Measurements from ENCODE around the gene HACE1. TPM values are rescaled to one million over a fixed set of nuclear protein-coding genes. Genes with fewer than 3 reads are reported as not detected.
A peak's percentile ranks its signal among the peaks of the same experiment; 100 is the strongest.

HACE1 gene
- total RNA-seq, 2 experiments from 2014 or later, result 12.1 to 15.7 TPM

- DNase-seq, result no peak
- no peaks in the 10 kb centered on the region for H3K36me3 Mint-ChIP-seq (ENCODE audit: low read depth)
- no peaks in the 10 kb centered on the region for H3K27me3 Mint-ChIP-seq
- H3K27ac Mint-ChIP-seq, result no peak overlapping the region
- peaks cover 38% of the 10 kb centered on the region for H3K4me1 Mint-ChIP-seq
- intact Hi-C loops (cut with DNase I, micrococcal nuclease), result no loop called here
- CTCF ChIA-PET, result interaction anchor here (1.0 to 1.2 kb wide), 2 partner anchors 9 kb away, joined by 3 read pairs; no protein-coding TSS in a partner anchor
- no peak for ATAC-seq
- H3K4me3 Mint-ChIP-seq, result no peak overlapping the region
- H3K9me3 Mint-ChIP-seq (ENCODE audit: low read depth), result peaks cover 2% of the 10 kb centered on the region
- POLR2A ChIA-PET, result no interaction called here
Observed at GRCh38 chr6:104702126-104702841, 157.4 kb downstream of the HACE1 start.

- intact Hi-C loops (cut with DNase I, micrococcal nuclease), result no loop called here
- POLR2A ChIA-PET, result no interaction called here
- no peaks in the 10 kb centered on the region for H3K27me3 Mint-ChIP-seq
Observed at GRCh38 chr6:104700371-104701185, 159.1 kb downstream of the HACE1 start.

GRCh38 chr6:104699593-104700329 is 160.0 kb downstream of the HACE1 start:
- no peak for ATAC-seq
- intact Hi-C loops (cut with DNase I, micrococcal nuclease), result no loop called here
- no peak overlapping the region for H3K4me3 Mint-ChIP-seq

More at GRCh38 chr6:104700371-104701185, 159.1 kb downstream of the HACE1 start:
- no peak overlapping the region for H3K27ac Mint-ChIP-seq
- no peak for ATAC-seq
- CTCF ChIA-PET, result interaction anchor here (0.6 kb wide), 1 partner anchor 1124 kb away, joined by 5 read pairs; no protein-coding TSS in a partner anchor
- DNase-seq, result no peak
- H3K4me1 Mint-ChIP-seq, result peaks cover 31% of the 10 kb centered on the region
- H3K9me3 Mint-ChIP-seq (ENCODE audit: low read depth), result no peaks in the 10 kb centered on the region
- H3K36me3 Mint-ChIP-seq (ENCODE audit: low read depth), result no peaks in the 10 kb centered on the region
- no peak overlapping the region for H3K4me3 Mint-ChIP-seq

GRCh38 chr6:104698979-104699378 is 160.7 kb downstream of the HACE1 start:
- Mint-ChIP-seq H3K27me3 (no peaks in the 10 kb centered on the region), H3K4me1 (peaks cover 19% of the 10 kb centered on the region), H3K36me3 (ENCODE audit: low read depth) (no peaks in the 10 kb centered on the region), H3K27ac (no peak overlapping the region), H3K4me3 (no peak overlapping the region), H3K9me3 (ENCODE audit: low read depth) (no peaks in the 10 kb centered on the region)
- POLR2A ChIA-PET, result no interaction called here
- intact Hi-C loops (cut with DNase I, micrococcal nuclease), result no loop called here
- ATAC-seq, result no peak
- CTCF ChIA-PET, result interaction anchor here (1.0 kb wide), 1 partner anchor 16 kb away, joined by 3 read pairs; no protein-coding TSS in a partner anchor
- no peak for DNase-seq

More at GRCh38 chr6:104699593-104700329, 160.0 kb downstream of the HACE1 start:
- H3K9me3 Mint-ChIP-seq (ENCODE audit: low read depth), result no peaks in the 10 kb centered on the region
- no peak for DNase-seq
- H3K4me1 Mint-ChIP-seq, result peaks cover 25% of the 10 kb centered on the region
- ChIA-PET POLR2A (no interaction called here), CTCF (interaction anchor here (0.6 kb wide), 1 partner anchor 1124 kb away, joined by 5 read pairs; no protein-coding TSS in a partner anchor)
- no peak overlapping the region for H3K27ac Mint-ChIP-seq
- no peaks in the 10 kb centered on the region for H3K36me3 Mint-ChIP-seq (ENCODE audit: low read depth)
- H3K27me3 Mint-ChIP-seq, result no peaks in the 10 kb centered on the region

GRCh38 chr6:104692008-104692407 is 167.7 kb downstream of the HACE1 start:
- H3K27ac Mint-ChIP-seq, result no peak overlapping the region
- no peak overlapping the region for H3K4me3 Mint-ChIP-seq
- ATAC-seq (no peak), DNase-seq (no peak)
- H3K4me1 Mint-ChIP-seq, result peaks cover 32% of the 10 kb centered on the region
- CTCF ChIA-PET, result interaction anchor here (1.0 to 1.6 kb wide), 4 partner anchors 10 to 557 kb away, joined by 3 to 5 read pairs (median 4); no protein-coding TSS in a partner anchor
- POLR2A ChIA-PET, result no interaction called here
- H3K27me3 Mint-ChIP-seq, result no peaks in the 10 kb centered on the region
- H3K9me3 Mint-ChIP-seq (ENCODE audit: low read depth), result no peaks in the 10 kb centered on the region
- intact Hi-C loops (cut with DNase I, micrococcal nuclease), result no loop called here
- H3K36me3 Mint-ChIP-seq (ENCODE audit: low read depth), result no peaks in the 10 kb centered on the region

GRCh38 chr6:104689551-104690205 is 170.0 kb downstream of the HACE1 start:
- DNase-seq (no peak), ATAC-seq (no peak)
- CTCF ChIA-PET, result no interaction called here
- intact Hi-C loops (cut with DNase I, micrococcal nuclease), result loop anchor here in 1 of 2 experiments (10.0 kb wide), 1 partner anchor 255 kb away; no protein-coding TSS in a partner anchor
- Mint-ChIP-seq H3K27me3 (no peaks in the 10 kb centered on the region), H3K9me3 (ENCODE audit: low read depth) (no peaks in the 10 kb centered on the region), H3K4me3 (no peak overlapping the region), H3K36me3 (ENCODE audit: low read depth) (no peaks in the 10 kb centered on the region), H3K4me1 (peaks cover 27% of the 10 kb centered on the region), H3K27ac (no peak overlapping the region)
- POLR2A ChIA-PET, result no interaction called here

- Mint-ChIP-seq H3K27ac (peak overlapping the region; percentile 4), H3K27me3 (no peaks in the 10 kb centered on the region), H3K4me3 (no peak overlapping the region), H3K4me1 (peaks cover 29% of the 10 kb centered on the region), H3K36me3 (ENCODE audit: low read depth) (no peaks in the 10 kb centered on the region), H3K9me3 (ENCODE audit: low read depth) (no peaks in the 10 kb centered on the region)
- POLR2A ChIA-PET, result no interaction called here
- CTCF ChIA-PET, result no interaction called here
- ATAC-seq (peak; percentile 80), DNase-seq (no peak)
- intact Hi-C loops (cut with DNase I, micrococcal nuclease), result loop anchor here in 1 of 2 experiments (10.0 kb wide), 1 partner anchor 256 kb away; no protein-coding TSS in a partner anchor
Observed at GRCh38 chr6:104688283-104688969, 171.3 kb downstream of the HACE1 start.

- intact Hi-C loops (cut with DNase I, micrococcal nuclease), result loop anchor here in 1 of 2 experiments (10.0 kb wide), 1 partner anchor 258 kb away; no protein-coding TSS in a partner anchor
- POLR2A ChIA-PET, result no interaction called here
Observed at GRCh38 chr6:104686550-104687175, 173.1 kb downstream of the HACE1 start.

GRCh38 chr6:104685871-104686549 is 173.7 kb downstream of the HACE1 start:
- Mint-ChIP-seq H3K36me3 (ENCODE audit: low read depth) (no peaks in the 10 kb centered on the region), H3K4me1 (peaks cover 27% of the 10 kb centered on the region), H3K27ac (no peak overlapping the region), H3K4me3 (no peak overlapping the region), H3K27me3 (no peaks in the 10 kb centered on the region), H3K9me3 (ENCODE audit: low read depth) (no peaks in the 10 kb centered on the region)
- ATAC-seq, result no peak
- POLR2A ChIA-PET, result no interaction called here
- CTCF ChIA-PET, result interaction anchor here (0.5 to 6.7 kb wide), 2 partner anchors 84 to 130 kb away, joined by 3 to 45 read pairs; no protein-coding TSS in a partner anchor
- intact Hi-C loops (cut with DNase I, micrococcal nuclease), result loop anchor here in 1 of 2 experiments (10.0 kb wide), 1 partner anchor 259 kb away; no protein-coding TSS in a partner anchor
- DNase-seq, result no peak

More at GRCh38 chr6:104686550-104687175, 173.1 kb downstream of the HACE1 start:
- Mint-ChIP-seq H3K9me3 (ENCODE audit: low read depth) (no peaks in the 10 kb centered on the region), H3K4me1 (peaks cover 28% of the 10 kb centered on the region), H3K36me3 (ENCODE audit: low read depth) (no peaks in the 10 kb centered on the region), H3K4me3 (no peak overlapping the region), H3K27me3 (no peaks in the 10 kb centered on the region), H3K27ac (no peak overlapping the region)
- CTCF ChIA-PET, result interaction anchor here (1.3 to 6.7 kb wide), 2 partner anchors 11 to 83 kb away, joined by 4 to 45 read pairs; no protein-coding TSS in a partner anchor
- DNase-seq, result no peak
- no peak for ATAC-seq
